HepG2 (cell line): ENCODE data around the gene HEXD. TPM values are rescaled to one million over a fixed set of nuclear protein-coding genes. Genes with fewer than 3 reads are reported as not detected.
A peak's percentile ranks its signal among the peaks of the same experiment; 100 is the strongest.

Experiments
- ARNTL ChIP-seq: sonication (generic); formaldehyde crosslinking; IDR thresholded peaks from 2 replicates; pipeline ENCODE4 v1.4.0; 2020; ENCODE audit warnings: mild to moderate bottlenecking, missing genetic modification reagents
- ESRRA ChIP-seq: sonication (generic); formaldehyde crosslinking; IDR thresholded peaks from 2 replicates; pipeline ENCODE4 v1.5.1; 2020; ENCODE audit warnings: mild to moderate bottlenecking, low read depth, missing genetic modification reagents
- GABPB1 ChIP-seq: IDR thresholded peaks from 2 replicates; pipeline ENCODE4 v1.6.1; 2016; ENCODE audit warnings: mild to moderate bottlenecking, missing genetic modification reagents, moderate library complexity, missing compliant biosample characterization
- GTF2F1 ChIP-seq: fragments of 150-350 bp; IDR thresholded peaks from 2 replicates; pipeline ENCODE4 v1.6.1; 2014; ENCODE audit warnings: low read length
- HDAC6 ChIP-seq: fragments of 200-600 bp; sonication (generic); IDR thresholded peaks from 2 replicates; pipeline ENCODE4 v1.7.0; 2017; ENCODE audit warnings: mild to moderate bottlenecking, antibody characterized with exemption, low read length, low read depth
- ISL2 ChIP-seq: sonication (generic); formaldehyde crosslinking; IDR thresholded peaks from 2 replicates; pipeline ENCODE4 v1.5.0; 2020; ENCODE audit warnings: missing genetic modification reagents
- KMT2B ChIP-seq: IDR thresholded peaks from 2 replicates; pipeline ENCODE4 v1.6.1; 2016; ENCODE audit warnings: missing genetic modification reagents, missing compliant biosample characterization
- NRL ChIP-seq: sonication (generic); formaldehyde crosslinking; IDR thresholded peaks from 2 replicates; pipeline ENCODE4 v1.5.0; 2020; ENCODE audit warnings: missing genetic modification reagents, mild to moderate bottlenecking, moderate library complexity, borderline replicate concordance
- PAWR ChIP-seq: sonication (generic); formaldehyde crosslinking; IDR thresholded peaks from 2 replicates; pipeline ENCODE4 v1.4.0; 2020; ENCODE audit warnings: missing genetic modification reagents, mild to moderate bottlenecking, borderline replicate concordance
- PHF8 ChIP-seq: sonication (generic); formaldehyde crosslinking; IDR thresholded peaks from 2 replicates; pipeline ENCODE4 v1.5.0; 2020; ENCODE audit warnings: missing genetic modification reagents
- PRMT3 ChIP-seq: sonication (generic); formaldehyde crosslinking; IDR thresholded peaks from 2 replicates; pipeline ENCODE4 v1.8.1; 2022; ENCODE audit warnings: low read depth, mild to moderate bottlenecking, moderate library complexity, missing genetic modification reagents, borderline replicate concordance
- RARA ChIP-seq: IDR thresholded peaks from 2 replicates; pipeline ENCODE4 v1.6.1; 2016; ENCODE audit warnings: missing genetic modification reagents, missing compliant biosample characterization
- SIN3A ChIP-seq: IDR thresholded peaks from 2 replicates; pipeline ENCODE4 v1.6.1; 2011; ENCODE audit warnings: low read depth, mild to moderate bottlenecking, control low read depth, low read length, borderline replicate concordance
- SMAD9 ChIP-seq: sonication (generic); formaldehyde crosslinking; IDR thresholded peaks from 2 replicates; pipeline ENCODE4 v1.5.1; 2020; ENCODE audit warnings: mild to moderate bottlenecking, missing genetic modification reagents
- TBP ChIP-seq: sonication (generic); formaldehyde crosslinking; IDR thresholded peaks from 2 replicates; pipeline ENCODE4 v1.5.0; 2020; ENCODE audit warnings: missing genetic modification reagents
- TEAD2 ChIP-seq: sonication (generic); formaldehyde crosslinking; IDR thresholded peaks from 2 replicates; pipeline ENCODE4 v1.9.0; 2021; ENCODE audit warnings: missing genetic modification reagents
- ZBTB33 ChIP-seq: sonication (generic); formaldehyde crosslinking; IDR thresholded peaks from 2 replicates; pipeline ENCODE4 v1.4.0; 2020; ENCODE audit warnings: missing genetic modification reagents
- ZFX ChIP-seq: sonication (generic); formaldehyde crosslinking; IDR thresholded peaks from 2 replicates; pipeline ENCODE4 v1.4.0; 2020; ENCODE audit warnings: mild to moderate bottlenecking, low read depth, missing genetic modification reagents, moderate library complexity
- ZNF354B ChIP-seq: sonication (generic); formaldehyde crosslinking; IDR thresholded peaks from 2 replicates; pipeline ENCODE4 v1.8.0; 2022; ENCODE audit warnings: mild to moderate bottlenecking, missing genetic modification reagents
- ZNF503 ChIP-seq: sonication (generic); formaldehyde crosslinking; IDR thresholded peaks from 2 replicates; pipeline ENCODE4 v1.4.0; 2020; ENCODE audit warnings: missing genetic modification reagents
- ZNF563 ChIP-seq: sonication (generic); formaldehyde crosslinking; IDR thresholded peaks from 2 replicates; pipeline ENCODE4 v1.8.0; 2022; ENCODE audit warnings: mild to moderate bottlenecking, moderate library complexity, missing genetic modification reagents
- ZNF674 ChIP-seq: sonication (generic); formaldehyde crosslinking; IDR thresholded peaks from 2 replicates; pipeline ENCODE4 v1.5.0; 2020; ENCODE audit warnings: low read depth, mild to moderate bottlenecking, missing genetic modification reagents
- ZNF746 ChIP-seq: sonication (generic); formaldehyde crosslinking; IDR thresholded peaks from 2 replicates; pipeline ENCODE4 v1.8.0; 2022; ENCODE audit warnings: mild to moderate bottlenecking, missing genetic modification reagents
- ZNF768 ChIP-seq: sonication (generic); formaldehyde crosslinking; IDR thresholded peaks from 2 replicates; pipeline ENCODE4 v1.4.0; 2020; ENCODE audit warnings: missing genetic modification reagents
- ZNF883 ChIP-seq: sonication (generic); formaldehyde crosslinking; IDR thresholded peaks from 2 replicates; pipeline ENCODE4 v1.5.1; 2020; ENCODE audit warnings: mild to moderate bottlenecking, missing genetic modification reagents; ENCODE audit errors: not compliant biosample characterization
- ZSCAN9 ChIP-seq: IDR thresholded peaks from 2 replicates; pipeline ENCODE4 v1.6.1; 2016; ENCODE audit warnings: borderline replicate concordance
- polyA plus RNA-seq, 8 experiments: library from polyadenylated mRNA; depleted of rRNA in 3 of 8; stranded (reverse) in 7 of 8; unstranded in 1 of 8; fragments of >200 nt; fragmentation: Illumina TruSeq in 4 of 8; extraction: Trizol in 4 of 8; gene quantifications; 2 replicates each; pipeline versions ENCODE4 v1.2.1 to v1.2.3, GENCODE V29; 2011 to 2016; ENCODE audit warnings: low read depth in 4 of 8, missing spikeins in 1 of 8, mixed read lengths in 1 of 8; ENCODE audit not compliant: insufficient read depth in 1 of 8
- total RNA-seq, 5 experiments: library from RNA; depleted of rRNA; stranded (reverse); fragments of >200 nt; fragmentation: Illumina TruSeq; extraction: Trizol; gene quantifications; 2 replicates each; pipeline ENCODE4 v1.2.3, GENCODE V29; 2016; ENCODE audit warnings: low read depth in 1 of 5
- TF ChIP-seq, protein P1 (sequence below): fragments of 450-650 bp; IDR thresholded peaks from 2 replicates; pipeline ENCODE4 v1.6.1; 2017

Gene HEXD
- total and polyA plus RNA-seq, 2 of the 13 experiments (the other 11 are each of a cell fraction or from before 2014, with no cell fraction given) = 22.3 to 41.8 TPM

GRCh38 chr17:82414548-82415281 is 3.4 kb upstream of the HEXD start (continued):
- TF ChIP-seq PRMT3 (peak; percentile 91; the same call in 1 of the 2 replicates), ZNF883 (CRISPR knock-in tag) (peak; percentile 76), ISL2 (CRISPR knock-in tag) (peak; percentile 87), GTF2F1 (no peak), PHF8 (CRISPR knock-in tag) (peak; percentile 47), ZSCAN9 (peak; percentile 99), ZNF768 (CRISPR knock-in tag) (peak; percentile 83; the same call in 1 of the 2 replicates), HDAC6 (no peak), ZNF746 (peak; percentile 55; the same call in 1 of the 2 replicates), ZNF674 (CRISPR knock-in tag) (0 out of 2 replicates have a peak, but pooled peaks have one; percentile 54), ZNF563 (CRISPR knock-in tag) (peak; percentile 96), ESRRA (0 out of 2 replicates have a peak, but pooled peaks have one; percentile 31), KMT2B (CRISPR knock-in tag) (peak; percentile 77; the same call in 1 of the 2 replicates), RARA (CRISPR knock-in tag) (peak; percentile 74), ARNTL (peak; percentile 78; the same call in 1 of the 2 replicates), PAWR (CRISPR knock-in tag) (peak; percentile 89; the same call in 1 of the 2 replicates), ZBTB33 (CRISPR knock-in tag) (peak; percentile 95), ZFX (CRISPR knock-in tag) (peak; percentile 56), TEAD2 (CRISPR knock-in tag) (peak; percentile 97), NRL (CRISPR knock-in tag) (peak; percentile 61), SMAD9 (CRISPR knock-in tag) (peak; percentile 96), ZNF354B (no peak), ZNF503 (CRISPR knock-in tag) (peak; percentile 94), SIN3A (0 out of 2 replicates have a peak, but pooled peaks have one; percentile 70), GABPB1 (CRISPR knock-in tag) (peak; percentile 71), TBP (CRISPR knock-in tag) (no peak)
- TF ChIP-seq, protein P1, sequence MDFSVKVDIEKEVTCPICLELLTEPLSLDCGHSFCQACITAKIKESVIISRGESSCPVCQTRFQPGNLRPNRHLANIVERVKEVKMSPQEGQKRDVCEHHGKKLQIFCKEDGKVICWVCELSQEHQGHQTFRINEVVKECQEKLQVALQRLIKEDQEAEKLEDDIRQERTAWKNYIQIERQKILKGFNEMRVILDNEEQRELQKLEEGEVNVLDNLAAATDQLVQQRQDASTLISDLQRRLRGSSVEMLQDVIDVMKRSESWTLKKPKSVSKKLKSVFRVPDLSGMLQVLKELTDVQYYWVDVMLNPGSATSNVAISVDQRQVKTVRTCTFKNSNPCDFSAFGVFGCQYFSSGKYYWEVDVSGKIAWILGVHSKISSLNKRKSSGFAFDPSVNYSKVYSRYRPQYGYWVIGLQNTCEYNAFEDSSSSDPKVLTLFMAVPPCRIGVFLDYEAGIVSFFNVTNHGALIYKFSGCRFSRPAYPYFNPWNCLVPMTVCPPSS = no peak
